H1 (cell line): ENCODE data around the gene TPD52L1.

Experiments used
- CTCF ChIP-seq, 3 experiments: IDR thresholded peaks; 1 replicate in 2 of 3; 2 replicates in 1 of 3; pipeline versions ENCODE4 v1.5.1 to v1.6.1; 2011; ENCODE audit warnings: low read length in 3 of 3, mild to moderate bottlenecking in 3 of 3, inconsistent platforms in 2 of 3, low read depth in 1 of 3, moderate library complexity in 1 of 3; ENCODE audit not compliant: insufficient read depth in 1 of 3; ENCODE audit errors: control extremely low read depth in 1 of 3
- EZH2 ChIP-seq: fragments of 200-600 bp; sonication (generic); IDR thresholded peaks from 2 replicates; pipeline ENCODE4 v1.7.1; 2012; ENCODE audit warnings: low read depth, mild to moderate bottlenecking, moderate library complexity, low read length, inconsistent platforms; ENCODE audit not compliant: severe bottlenecking
- PHF8 ChIP-seq: fragments of 200-600 bp; sonication (generic); conservative IDR thresholded peaks from 2 replicates; pipeline ENCODE4 v1.7.1; 2012; ENCODE audit warnings: low read depth, mild to moderate bottlenecking, inconsistent platforms, low read length, moderate library complexity
- POLR2A ChIP-seq, 2 experiments: IDR thresholded peaks; 1 replicate in 1 of 2; 2 replicates in 1 of 2; pipeline ENCODE4 v1.6.1; 2011; ENCODE audit warnings: low read depth in 2 of 2, low read length in 2 of 2, mild to moderate bottlenecking in 2 of 2; ENCODE audit errors: control extremely low read depth in 1 of 2
- POLR2AphosphoS5 ChIP-seq: IDR thresholded peaks from 2 replicates; pipeline ENCODE4 v1.6.1; 2011; ENCODE audit warnings: low read depth, low read length
- RFX5 ChIP-seq: IDR thresholded peaks from 2 replicates; pipeline ENCODE4 v1.6.1; 2011; ENCODE audit warnings: low read depth, low read length, improper control_type of control experiment, borderline replicate concordance
- SIN3A ChIP-seq, 2 experiments: IDR thresholded peaks in 1 of 2; conservative IDR thresholded peaks in 1 of 2; 2 replicates each; pipeline ENCODE4 v1.6.1; 2011 to 2012; ENCODE audit warnings: low read length in 2 of 2, improper control_type of control experiment in 1 of 2, low read depth in 1 of 2, mild to moderate bottlenecking in 1 of 2
- SIX5 ChIP-seq: IDR thresholded peaks from 2 replicates; pipeline ENCODE4 v1.6.1; 2011; ENCODE audit warnings: mild to moderate bottlenecking, low read depth, low read length
- YY1 ChIP-seq: IDR thresholded peaks from 2 replicates; pipeline ENCODE4 v1.6.1; 2011; ENCODE audit warnings: low read depth, mild to moderate bottlenecking, low read length
- TF ChIP-seq, protein P1 (sequence below): IDR thresholded peaks from 2 replicates; pipeline ENCODE4 v1.6.1; 2011; ENCODE audit warnings: low read depth, mild to moderate bottlenecking, low read length; ENCODE audit not compliant: insufficient read depth
- TF ChIP-seq, protein P2 (sequence below): IDR thresholded peaks from 2 replicates; pipeline ENCODE4 v1.6.1; 2011; ENCODE audit warnings: low read length, improper control_type of control experiment

DNA sequence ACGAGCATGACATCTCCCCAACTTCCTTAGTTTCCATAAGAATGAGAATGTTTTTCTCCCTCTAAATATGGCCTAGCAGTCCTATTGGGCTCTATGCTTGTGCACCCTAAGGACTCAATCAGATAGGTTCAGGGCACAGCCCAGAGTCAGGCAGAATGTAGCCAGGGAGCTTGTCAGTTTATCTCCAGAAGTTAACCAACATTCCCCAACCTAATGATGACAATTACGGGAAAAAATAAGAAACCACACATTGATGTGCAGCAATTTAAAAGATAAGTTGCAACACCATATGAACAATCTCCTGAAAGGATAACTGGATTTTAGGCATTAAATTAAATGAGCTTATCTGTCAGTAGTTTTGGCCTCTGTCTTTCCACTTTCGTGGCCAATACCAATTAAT is 77.1 kb downstream of the TPD52L1 start:
- TF ChIP-seq POLR2AphosphoS5 (no peak), CTCF (IDR thresholded peaks at IDR 0.05; ENCODE audit: control extremely low read depth in 1 of 3, insufficient read depth in 1 of 3, low read depth in 1 of 3, low read length in 3 of 3) (no peak), EZH2 (no peak), PHF8 (no peak), RFX5 (no peak), YY1 (no peak), SIN3A (conservative IDR thresholded peaks at IDR 0.05 in 1 of 2, IDR thresholded peaks at IDR 0.05 in 1 of 2; ENCODE audit: low read depth in 1 of 2, low read length in 2 of 2) (no peak), POLR2A (IDR thresholded peaks at IDR 0.05; ENCODE audit: control extremely low read depth in 1 of 2, low read depth in 2 of 2, low read length in 2 of 2) (no peak), SIX5 (no peak)
- TF ChIP-seq, protein P1, sequence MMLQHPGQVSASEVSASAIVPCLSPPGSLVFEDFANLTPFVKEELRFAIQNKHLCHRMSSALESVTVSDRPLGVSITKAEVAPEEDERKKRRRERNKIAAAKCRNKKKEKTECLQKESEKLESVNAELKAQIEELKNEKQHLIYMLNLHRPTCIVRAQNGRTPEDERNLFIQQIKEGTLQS = no peak
- TF ChIP-seq, protein P2, sequence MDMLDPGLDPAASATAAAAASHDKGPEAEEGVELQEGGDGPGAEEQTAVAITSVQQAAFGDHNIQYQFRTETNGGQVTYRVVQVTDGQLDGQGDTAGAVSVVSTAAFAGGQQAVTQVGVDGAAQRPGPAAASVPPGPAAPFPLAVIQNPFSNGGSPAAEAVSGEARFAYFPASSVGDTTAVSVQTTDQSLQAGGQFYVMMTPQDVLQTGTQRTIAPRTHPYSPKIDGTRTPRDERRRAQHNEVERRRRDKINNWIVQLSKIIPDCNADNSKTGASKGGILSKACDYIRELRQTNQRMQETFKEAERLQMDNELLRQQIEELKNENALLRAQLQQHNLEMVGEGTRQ = no peak
